B cell (primary cell): ENCODE results near the gene TMPRSS9. TPM values are rescaled to one million over a fixed set of nuclear protein-coding genes. Genes with fewer than 3 reads are reported as not detected.

Experiments used
- ATAC-seq: fragments of 200-7000 bp; cut with Tn5 transposase; one replicate; pipeline ENCODE4 v1.10.0; 2021; ENCODE audit warnings: low read depth, mild to moderate bottlenecking, moderate number of reproducible peaks, moderate library complexity
- CTCF ChIA-PET: fragments of 350-600 bp; sonication (Branson Sonifier 250); formaldehyde crosslinking; loops from one replicate; lab custom pipeline; 2021; ENCODE audit warnings: antibody characterized with exemption, inconsistent platforms; lab: Charles Lee
- POLR2A ChIA-PET: fragments of 350-600 bp; sonication (Branson Sonifier 250); formaldehyde crosslinking; loops from one replicate; lab custom pipeline; 2021; ENCODE audit warnings: antibody characterized with exemption; lab: Charles Lee
- DNase-seq: peaks from one replicate; pipeline ENCODE4 v3.0.0; 2013
- H2AFZ ChIP-seq: 2 replicates; pipeline ENCODE4 v1.6.1; 2012; ENCODE audit warnings: mild to moderate bottlenecking, low read depth, low read length; ENCODE audit not compliant: insufficient read depth, poor library complexity, severe bottlenecking
- H3K27ac ChIP-seq, 2 donors: 1 replicate in 1 of 2; 2 replicates in 1 of 2; pipeline ENCODE4 v1.5.1; 2012 to 2013; ENCODE audit warnings: low read length in 2 of 2, mild to moderate bottlenecking in 2 of 2, moderate library complexity in 1 of 2
- H3K27me3 ChIP-seq, 4 experiments: fragments of 200-600 bp in 1 of 4; sonication (generic) in 1 of 4; replicated peaks in 1 of 4; 1 replicate in 2 of 4; 2 replicates in 2 of 4; pipeline versions ENCODE4 v1.6.1 to v1.7.0; 2013 to 2016; ENCODE audit warnings: low read length in 3 of 4, mild to moderate bottlenecking in 2 of 4, mixed read lengths in 1 of 4, moderate library complexity in 1 of 4; ENCODE audit not compliant: insufficient read depth in 4 of 4, control insufficient read depth in 3 of 4; ENCODE audit errors: control extremely low read depth in 1 of 4
- H3K36me3 ChIP-seq, 2 experiments: replicated peaks in 1 of 2; 1 replicate in 1 of 2; 2 replicates in 1 of 2; pipeline versions ENCODE4 v1.6.1 to v1.7.1; 2013; ENCODE audit warnings: low read length in 1 of 2; ENCODE audit not compliant: insufficient read depth in 2 of 2, control insufficient read depth in 1 of 2; ENCODE audit errors: control extremely low read depth in 1 of 2, extremely low read depth in 1 of 2
- H3K4me1 ChIP-seq, 2 donors: fragments of 200-600 bp in 1 of 2; sonication (generic) in 1 of 2; 1 replicate in 1 of 2; 2 replicates in 1 of 2; pipeline versions ENCODE4 v1.5.1 to v1.6.1; 2013 to 2017; ENCODE audit warnings: low read length in 2 of 2; ENCODE audit not compliant: control insufficient read depth in 2 of 2, insufficient read depth in 2 of 2
- H3K4me2 ChIP-seq: replicated peaks from 2 replicates; pipeline ENCODE3; 2012; ENCODE audit warnings: mild to moderate bottlenecking, low read depth, low read length; ENCODE audit not compliant: poor library complexity, severe bottlenecking
- H3K4me3 ChIP-seq, 5 experiments: fragments of 200-600 bp in 1 of 5; sonication (generic) in 1 of 5; 1 replicate in 3 of 5; 2 replicates in 2 of 5; pipeline versions ENCODE4 v1.5.1 to v1.7.0; 2011 to 2016; ENCODE audit warnings: low read length in 4 of 5, mild to moderate bottlenecking in 4 of 5, low read depth in 2 of 5, control low read depth in 1 of 5, moderate library complexity in 1 of 5; ENCODE audit not compliant: insufficient read depth in 1 of 5; ENCODE audit errors: control extremely low read depth in 1 of 5, extremely low read depth in 1 of 5
- H3K79me2 ChIP-seq: fragments of 200-600 bp; sonication (generic); one replicate; pipeline ENCODE4 v1.6.0; 2016; ENCODE audit warnings: low read length; ENCODE audit not compliant: control insufficient read depth, insufficient read depth
- H3K9ac ChIP-seq: fragments of 200-600 bp; sonication (generic); 2 replicates; pipeline ENCODE4 v1.6.1; 2017; ENCODE audit warnings: mild to moderate bottlenecking, low read length, moderate library complexity
- H3K9me3 ChIP-seq, 3 donors: one replicate each; pipeline versions ENCODE4 v1.6.1 to v1.7.1; 2013; ENCODE audit warnings: low read length in 2 of 3; ENCODE audit not compliant: control insufficient read depth in 2 of 3, insufficient read depth in 1 of 3; ENCODE audit errors: control extremely low read depth in 1 of 3
- H4K20me1 ChIP-seq: 2 replicates; pipeline ENCODE4 v1.6.0; 2012; ENCODE audit warnings: mild to moderate bottlenecking, low read length; ENCODE audit not compliant: insufficient read depth, control insufficient read depth, poor library complexity, severe bottlenecking
- H3K27ac Mint-ChIP-seq: one replicate; pipeline ENCODE4 v1.8.0; 2021; ENCODE audit warnings: mixed read lengths
- H3K27me3 Mint-ChIP-seq: one replicate; pipeline ENCODE4 v1.8.0; 2021; ENCODE audit warnings: mixed read lengths
- H3K4me1 Mint-ChIP-seq: one replicate; pipeline ENCODE4 v1.8.0; 2021; ENCODE audit warnings: mixed read lengths
- H3K4me3 Mint-ChIP-seq: one replicate; pipeline ENCODE4 v1.8.0; 2021; ENCODE audit warnings: mixed read lengths
- H3K9me3 Mint-ChIP-seq: one replicate; pipeline ENCODE4 v1.8.0; 2022; ENCODE audit warnings: mixed read lengths; ENCODE audit not compliant: insufficient read depth
- CTCF ChIP-seq: fragments of 200-600 bp; IDR thresholded peaks from one replicate; pipeline ENCODE4 v1.8.0; 2022; ENCODE audit warnings: antibody characterized with exemption, mild to moderate bottlenecking
- EZH2 ChIP-seq: IDR thresholded peaks from 2 replicates; pipeline ENCODE4 v1.6.1; 2012; ENCODE audit warnings: borderline replicate concordance, low read depth, mild to moderate bottlenecking, moderate library complexity, low read length; ENCODE audit not compliant: insufficient read depth, poor library complexity, severe bottlenecking
- WGBS: methylation state at CpG from one replicate; pipeline ENCODE4 v1.1.5; 2013; ENCODE audit warnings: missing lambda C conversion rate; ENCODE audit not compliant: insufficient coverage; 5-methylcytosine and 5-hydroxymethylcytosine counted together
- intact Hi-C: fragments of 100-400 bp; cut with micrococcal nuclease; formaldehyde crosslinking; loops from one replicate; pipeline ENCODE4 v1.10.0; 2022
- polyA plus RNA-seq: library from polyadenylated mRNA; depleted of rRNA; stranded (reverse); fragments of >200 nt; gene quantifications from 2 replicates; pipeline ENCODE4 v1.2.3, GENCODE V29; 2012
- total RNA-seq, 2 donors: library from RNA; stranded (reverse); fragments of 120-200 nt in 1 of 2; gene quantifications; 1 replicate in 1 of 2; 2 replicates in 1 of 2; pipeline versions ENCODE4 v1.2.3 to v1.2.4, GENCODE V29; 2013 to 2022

The TMPRSS9 gene
- total and polyA plus RNA-seq, 2 donors (not counting 1 experiment from before 2014, with no cell fraction given) = not detected

GRCh38 chr19:2464389-2464788 is 104.3 kb downstream of the TMPRSS9 start:
- Histone ChIP-seq H3K36me3 (no peaks in the 10 kb centered on the region), H3K4me3 (no peak overlapping the region), H3K9me3 (no peaks in the 10 kb centered on the region), H3K4me1 (peaks cover 10 to 18% of the 10 kb centered on the region in 2 donors), H2AFZ (no peak overlapping the region), H3K27ac (no peak overlapping the region), H3K79me2 (peaks cover 4% of the 10 kb centered on the region), H3K27me3 (peaks cover 0 to 10% (median 2%) of the 10 kb centered on the region in 4 experiments), H3K4me2 (no peak overlapping the region), H3K9ac (no peak overlapping the region), H4K20me1 (no peaks in the 10 kb centered on the region)
- WGBS = 94% methylated on average over 3 of the region's 5 CpGs
- POLR2A ChIA-PET = no interaction called here
- TF ChIP-seq EZH2 (no peak), CTCF (no peak)
- Mint-ChIP-seq H3K27me3 (peaks cover 3% of the 10 kb centered on the region), H3K4me3 (no peak overlapping the region), H3K27ac (no peak overlapping the region), H3K4me1 (peaks cover 12% of the 10 kb centered on the region), H3K9me3 (no peaks in the 10 kb centered on the region)
- intact Hi-C loops = no loop called here
- CTCF ChIA-PET = interaction anchor here (0.8 to 1.3 kb wide), 3 partner anchors 9 to 147 kb away, joined by 3 to 4 read pairs (median 3); no protein-coding TSS in a partner anchor
- ATAC-seq (no peak), DNase-seq (no peak)

- no peaks in the 10 kb centered on the region for H4K20me1 ChIP-seq
- no peaks in the 10 kb centered on the region for H3K79me2 ChIP-seq
- H3K27ac Mint-ChIP-seq = no peak overlapping the region
- DNase-seq (no peak), ATAC-seq (no peak)
- no peak for TF ChIP-seq CTCF
- no peak for TF ChIP-seq EZH2
- intact Hi-C loops = no loop called here
- H3K4me2 ChIP-seq = no peak overlapping the region
- no peaks in the 10 kb centered on the region for H3K36me3 ChIP-seq
- CTCF ChIA-PET = interaction anchor here (0.6 kb wide), 1 partner anchor 10 kb away, joined by 3 read pairs; no protein-coding TSS in a partner anchor
- no peak overlapping the region for H3K27ac ChIP-seq
- no peaks in the 10 kb centered on the region for H3K9me3 ChIP-seq
- no peaks in the 10 kb centered on the region for H3K27me3 Mint-ChIP-seq
- H3K9me3 Mint-ChIP-seq = no peaks in the 10 kb centered on the region
- no peak overlapping the region for H3K9ac ChIP-seq
- H3K4me3 ChIP-seq = no peak overlapping the region
- WGBS = 85% methylated on average over 11 of the region's 12 CpGs
- peaks cover 0 to 4% of the 10 kb centered on the region in 2 donors for H3K4me1 ChIP-seq
- no peak overlapping the region for H2AFZ ChIP-seq
- H3K4me1 Mint-ChIP-seq = peaks cover 6% of the 10 kb centered on the region
- no peak overlapping the region for H3K4me3 Mint-ChIP-seq
- POLR2A ChIA-PET = interaction anchor here (0.6 to 0.7 kb wide), 2 partner anchors 171 to 180 kb away, joined by 3 read pairs; no protein-coding TSS in a partner anchor
- no peaks in the 10 kb centered on the region for H3K27me3 ChIP-seq
Observed at GRCh38 chr19:2468596-2468995, 108.5 kb downstream of the TMPRSS9 start.
